K562 (cell line): Measurements from ENCODE around the gene ADAMTS14. TPM values are rescaled to one million over a fixed set of nuclear protein-coding genes. Genes with fewer than 3 reads are reported as not detected.
A peak's percentile ranks its signal among the peaks of the same experiment; 100 is the strongest.

Experiments used
- CBX1 ChIP-seq: sonication (generic); IDR thresholded peaks from 2 replicates; pipeline ENCODE4 v1.6.1; 2016; ENCODE audit warnings: antibody characterized with exemption, low read depth, mild to moderate bottlenecking
- CBX5 ChIP-seq: IDR thresholded peaks from 2 replicates; pipeline ENCODE4 v1.6.1; 2014; ENCODE audit warnings: low read depth, borderline replicate concordance
- HDAC2 ChIP-seq: fragments of 450-650 bp; IDR thresholded peaks from 2 replicates; pipeline ENCODE4 v1.6.1; 2016; ENCODE audit warnings: mild to moderate bottlenecking
- POLR2AphosphoS2 ChIP-seq: IDR thresholded peaks from 2 replicates; pipeline ENCODE4 v1.6.1; 2012; ENCODE audit warnings: low read length, improper control_type of control experiment
- RUNX1 ChIP-seq: sonication (generic); IDR thresholded peaks from 2 replicates; pipeline ENCODE4 v1.6.1; 2016; ENCODE audit warnings: antibody characterized with exemption, low read depth
- TCF3 ChIP-seq: sonication (generic); formaldehyde crosslinking; IDR thresholded peaks from 2 replicates; pipeline ENCODE4 v1.4.0; 2020; ENCODE audit warnings: mild to moderate bottlenecking, missing genetic modification reagents
- TRIM24 ChIP-seq, 2 experiments: fragments of 450-650 bp; IDR thresholded peaks; 2 replicates each; pipeline ENCODE4 v1.6.1; 2016
- TRIM28 ChIP-seq: fragments of 450-650 bp; IDR thresholded peaks from 2 replicates; pipeline ENCODE4 v1.6.1; 2017
- ZBTB8A ChIP-seq: fragments of 450-650 bp; IDR thresholded peaks from 2 replicates; pipeline ENCODE4 v1.6.1; 2018; ENCODE audit warnings: mild to moderate bottlenecking, moderate library complexity; ENCODE audit not compliant: partially characterized antibody
- ZNF778 ChIP-seq: fragments of 450-650 bp; formaldehyde crosslinking; IDR thresholded peaks from 2 replicates; pipeline ENCODE4 v1.4.0; 2020; ENCODE audit warnings: mild to moderate bottlenecking, moderate library complexity
- polyA plus RNA-seq, 8 experiments: library from polyadenylated mRNA; depleted of rRNA in 4 of 8; stranded (reverse) in 5 of 8; unstranded in 3 of 8; fragments of >200 nt; fragmentation: Nextera tagmentation in 2 of 8; fragmentation: Illumina TruSeq in 1 of 8; extraction: Ambion mirVana in 2 of 8; extraction: Trizol in 1 of 8; gene quantifications; 2 replicates each; pipeline versions ENCODE4 v1.2.1 to v1.2.3, GENCODE V29; 2011 to 2014; ENCODE audit warnings: inconsistent platforms in 1 of 8, missing spikeins in 1 of 8
- total RNA-seq, 7 experiments: library from RNA; depleted of rRNA in 6 of 7; stranded (reverse); fragments of >200 nt in 6 of 7; fragmentation: Illumina TruSeq in 2 of 7; extraction: Trizol in 2 of 7; gene quantifications; 2 replicates each; pipeline versions ENCODE4 v1.2.1 to v1.2.3, GENCODE V29; 2011 to 2021; ENCODE audit warnings: low replicate concordance in 1 of 7
- TF ChIP-seq, protein P1 (sequence below), 2 experiments: fragments of 450-650 bp; IDR thresholded peaks; 2 replicates each; pipeline ENCODE4 v1.6.1; 2016; ENCODE audit warnings: mild to moderate bottlenecking in 2 of 2, borderline replicate concordance in 1 of 2, low read depth in 1 of 2, moderate library complexity in 1 of 2
- TF ChIP-seq, protein P2 (sequence below): fragments of 150-350 bp; conservative IDR thresholded peaks from 2 replicates; pipeline ENCODE4 v1.6.1; 2014; ENCODE audit warnings: low read length
- TF ChIP-seq, protein P3 (sequence below): fragments of 450-650 bp; IDR thresholded peaks from 2 replicates; pipeline ENCODE4 v1.6.1; 2018; ENCODE audit warnings: mild to moderate bottlenecking, low read depth; ENCODE audit not compliant: partially characterized antibody
- TF ChIP-seq, protein P4 (sequence below): fragments of 250-450 bp; sonication (Bioruptor Pico); IDR thresholded peaks from 2 replicates; pipeline ENCODE4 v1.6.1; 2021; ENCODE audit warnings: mild to moderate bottlenecking

Gene ADAMTS14
- total and polyA plus RNA-seq, 9 of the 15 experiments (the other 6 are each of a cell fraction or from before 2014, with no cell fraction given): 0.04 to 37.4 (median 15.9) TPM

DNA sequence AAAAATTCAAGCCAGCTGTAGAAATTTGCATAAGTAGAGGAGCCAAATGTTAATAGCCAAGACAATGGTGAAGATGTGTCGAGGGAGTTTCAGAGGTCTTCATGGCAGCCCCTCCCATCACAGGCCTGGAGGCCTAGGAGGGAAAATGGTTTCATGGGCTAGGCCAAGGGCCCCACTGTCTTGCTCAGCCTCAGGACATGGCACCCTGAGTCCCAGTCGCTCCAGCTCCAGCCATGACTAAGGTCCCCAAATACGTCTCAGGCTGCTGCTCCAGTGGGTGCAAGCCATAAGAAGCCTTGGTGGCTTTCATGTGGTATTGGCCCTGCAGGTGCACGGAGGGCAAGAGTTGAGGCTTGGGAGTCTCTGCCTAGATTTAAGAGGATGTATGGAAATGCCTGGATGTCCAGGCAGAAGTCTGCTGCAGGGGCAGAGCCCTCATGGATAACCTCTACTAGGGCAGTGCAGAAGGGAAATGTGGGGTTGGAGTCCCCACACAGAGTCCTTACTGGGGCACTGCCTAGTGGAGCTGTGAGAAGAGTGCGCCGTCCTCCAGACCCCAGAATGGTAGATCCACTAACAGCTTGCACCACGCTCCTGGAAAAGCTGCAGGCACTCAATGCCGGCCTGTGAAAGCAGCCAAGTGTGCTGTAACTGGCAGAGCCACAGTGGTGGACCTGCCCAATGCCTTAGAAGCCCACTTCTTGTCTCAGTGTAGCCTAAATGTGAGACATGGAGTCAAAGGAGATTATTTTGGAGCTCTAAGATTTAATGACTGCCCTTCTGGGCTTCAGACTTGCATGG, 93.7 kb downstream of the ADAMTS14 start (continued):
- TF ChIP-seq, protein P1, sequence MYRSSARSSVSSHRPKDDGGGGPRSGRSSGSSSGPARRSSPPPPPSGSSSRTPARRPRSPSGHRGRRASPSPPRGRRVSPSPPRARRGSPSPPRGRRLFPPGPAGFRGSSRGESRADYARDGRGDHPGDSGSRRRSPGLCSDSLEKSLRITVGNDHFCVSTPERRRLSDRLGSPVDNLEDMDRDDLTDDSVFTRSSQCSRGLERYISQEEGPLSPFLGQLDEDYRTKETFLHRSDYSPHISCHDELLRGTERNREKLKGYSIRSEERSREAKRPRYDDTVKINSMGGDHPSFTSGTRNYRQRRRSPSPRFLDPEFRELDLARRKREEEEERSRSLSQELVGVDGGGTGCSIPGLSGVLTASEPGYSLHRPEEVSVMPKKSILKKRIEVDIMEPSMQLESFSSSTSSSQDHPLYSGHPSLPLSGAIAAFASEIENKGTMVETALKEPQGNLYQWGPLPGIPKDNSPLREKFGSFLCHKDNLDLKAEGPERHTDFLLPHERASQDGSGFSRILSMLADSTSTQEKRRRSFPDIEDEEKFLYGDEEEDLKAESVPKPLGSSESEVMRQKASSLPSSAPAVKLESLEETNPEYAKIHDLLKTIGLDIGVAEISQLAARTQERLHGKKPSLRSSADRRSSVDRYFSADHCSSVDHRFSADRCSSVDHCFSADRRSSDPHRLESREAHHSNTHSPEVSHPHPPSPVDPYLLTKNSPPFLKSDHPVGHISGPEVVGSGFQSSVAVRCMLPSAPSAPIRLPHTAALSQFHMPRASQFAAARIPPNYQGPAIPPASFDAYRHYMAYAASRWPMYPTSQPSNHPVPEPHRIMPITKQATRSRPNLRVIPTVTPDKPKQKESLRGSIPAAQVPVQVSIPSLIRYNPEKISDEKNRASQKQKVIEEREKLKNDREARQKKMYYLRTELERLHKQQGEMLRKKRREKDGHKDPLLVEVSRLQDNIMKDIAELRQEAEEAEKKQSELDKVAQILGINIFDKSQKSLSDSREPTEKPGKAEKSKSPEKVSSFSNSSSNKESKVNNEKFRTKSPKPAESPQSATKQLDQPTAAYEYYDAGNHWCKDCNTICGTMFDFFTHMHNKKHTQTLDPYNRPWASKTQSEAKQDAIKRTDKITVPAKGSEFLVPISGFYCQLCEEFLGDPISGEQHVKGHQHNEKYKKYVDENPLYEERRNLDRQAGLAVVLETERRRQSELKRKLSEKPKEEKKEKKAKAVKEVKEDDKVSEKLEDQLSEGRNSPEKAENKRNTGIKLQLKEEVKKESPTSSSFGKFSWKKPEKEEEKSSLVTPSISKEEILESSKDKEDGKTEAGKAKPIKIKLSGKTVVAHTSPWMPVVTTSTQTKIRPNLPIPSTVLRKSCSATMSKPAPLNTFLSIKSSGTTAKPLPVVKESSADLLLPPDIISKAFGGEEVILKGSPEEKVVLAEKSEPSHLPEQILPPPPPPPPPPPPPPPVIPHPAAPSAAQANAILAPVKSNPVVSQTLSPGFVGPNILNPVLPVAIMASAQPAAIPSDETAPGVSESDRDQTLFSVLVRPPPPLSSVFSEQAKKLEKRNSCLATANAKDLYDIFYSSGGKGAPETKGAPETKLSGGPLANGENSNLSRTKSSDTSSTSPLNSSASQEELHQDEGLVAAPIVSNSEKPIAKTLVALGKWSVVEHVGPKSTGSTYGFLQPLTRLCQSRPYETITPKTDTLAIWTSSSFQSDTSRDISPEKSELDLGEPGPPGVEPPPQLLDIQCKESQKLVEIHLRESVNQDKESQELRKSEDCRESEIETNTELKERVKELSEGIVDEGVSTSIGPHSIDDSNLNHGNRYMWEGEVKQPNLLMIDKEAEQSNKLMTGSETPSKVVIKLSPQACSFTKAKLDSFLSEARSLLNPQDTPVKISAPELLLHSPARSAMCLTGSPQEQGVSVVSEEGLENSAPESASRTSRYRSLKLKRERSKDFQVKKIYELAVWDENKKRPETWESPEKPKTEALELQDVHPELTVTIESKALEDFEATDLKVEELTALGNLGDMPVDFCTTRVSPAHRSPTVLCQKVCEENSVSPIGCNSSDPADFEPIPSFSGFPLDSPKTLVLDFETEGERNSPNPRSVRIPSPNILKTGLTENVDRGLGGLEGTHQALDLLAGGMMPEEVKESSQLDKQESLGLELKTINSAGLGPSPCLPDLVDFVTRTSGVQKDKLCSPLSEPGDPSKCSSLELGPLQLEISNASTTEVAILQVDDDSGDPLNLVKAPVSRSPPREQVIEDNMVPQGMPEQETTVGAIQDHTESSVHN (IDR thresholded peaks at IDR 0.05; ENCODE audit: borderline replicate concordance in 1 of 2, low read depth in 1 of 2): no peak
- TF ChIP-seq ZBTB8A (no peak), RUNX1 (no peak), HDAC2 (no peak), CBX1 (peak; percentile 67; the same call in 1 of the 2 replicates), ZNF778 (CRISPR knock-in tag) (no peak), TRIM24 (IDR thresholded peaks at IDR 0.05) (peak in 1 of 2 experiments; percentile 69; a peak in 2 of 4 replicates), POLR2AphosphoS2 (no peak), TCF3 (CRISPR knock-in tag) (no peak), TRIM28 (peak; percentile 92), CBX5 (peak; percentile 92)
- TF ChIP-seq, protein P2, sequence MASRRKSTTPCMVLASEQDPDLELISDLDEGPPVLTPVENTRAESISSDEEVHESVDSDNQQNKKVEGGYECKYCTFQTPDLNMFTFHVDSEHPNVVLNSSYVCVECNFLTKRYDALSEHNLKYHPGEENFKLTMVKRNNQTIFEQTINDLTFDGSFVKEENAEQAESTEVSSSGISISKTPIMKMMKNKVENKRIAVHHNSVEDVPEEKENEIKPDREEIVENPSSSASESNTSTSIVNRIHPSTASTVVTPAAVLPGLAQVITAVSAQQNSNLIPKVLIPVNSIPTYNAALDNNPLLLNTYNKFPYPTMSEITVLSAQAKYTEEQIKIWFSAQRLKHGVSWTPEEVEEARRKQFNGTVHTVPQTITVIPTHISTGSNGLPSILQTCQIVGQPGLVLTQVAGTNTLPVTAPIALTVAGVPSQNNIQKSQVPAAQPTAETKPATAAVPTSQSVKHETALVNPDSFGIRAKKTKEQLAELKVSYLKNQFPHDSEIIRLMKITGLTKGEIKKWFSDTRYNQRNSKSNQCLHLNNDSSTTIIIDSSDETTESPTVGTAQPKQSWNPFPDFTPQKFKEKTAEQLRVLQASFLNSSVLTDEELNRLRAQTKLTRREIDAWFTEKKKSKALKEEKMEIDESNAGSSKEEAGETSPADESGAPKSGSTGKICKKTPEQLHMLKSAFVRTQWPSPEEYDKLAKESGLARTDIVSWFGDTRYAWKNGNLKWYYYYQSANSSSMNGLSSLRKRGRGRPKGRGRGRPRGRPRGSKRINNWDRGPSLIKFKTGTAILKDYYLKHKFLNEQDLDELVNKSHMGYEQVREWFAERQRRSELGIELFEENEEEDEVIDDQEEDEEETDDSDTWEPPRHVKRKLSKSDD: no peak
- TF ChIP-seq, protein P3, sequence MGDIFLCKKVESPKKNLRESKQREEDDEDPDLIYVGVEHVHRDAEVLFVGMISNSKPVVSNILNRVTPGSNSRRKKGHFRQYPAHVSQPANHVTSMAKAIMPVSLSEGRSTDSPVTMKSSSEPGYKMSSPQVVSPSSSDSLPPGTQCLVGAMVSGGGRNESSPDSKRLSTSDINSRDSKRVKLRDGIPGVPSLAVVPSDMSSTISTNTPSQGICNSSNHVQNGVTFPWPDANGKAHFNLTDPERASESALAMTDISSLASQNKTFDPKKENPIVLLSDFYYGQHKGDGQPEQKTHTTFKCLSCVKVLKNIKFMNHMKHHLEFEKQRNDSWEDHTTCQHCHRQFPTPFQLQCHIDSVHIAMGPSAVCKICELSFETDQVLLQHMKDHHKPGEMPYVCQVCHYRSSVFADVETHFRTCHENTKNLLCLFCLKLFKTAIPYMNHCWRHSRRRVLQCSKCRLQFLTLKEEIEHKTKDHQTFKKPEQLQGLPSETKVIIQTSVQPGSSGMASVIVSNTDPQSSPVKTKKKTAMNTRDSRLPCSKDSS: peak; percentile 91
- TF ChIP-seq, protein P4, sequence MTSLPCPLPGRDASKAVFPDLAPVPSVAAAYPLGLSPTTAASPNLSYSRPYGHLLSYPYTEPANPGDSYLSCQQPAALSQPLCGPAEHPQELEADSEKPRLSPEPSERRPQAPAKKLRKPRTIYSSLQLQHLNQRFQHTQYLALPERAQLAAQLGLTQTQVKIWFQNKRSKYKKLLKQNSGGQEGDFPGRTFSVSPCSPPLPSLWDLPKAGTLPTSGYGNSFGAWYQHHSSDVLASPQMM (CRISPR knock-in tag): no peak
